HL-60 (cell line): ENCODE results near the gene SMIM28.
"Not testable (repeated sequence)": the region's sequence is repeated elsewhere in the genome, so short reads cannot be mapped to it uniquely, and the experiment has no call there.

Source experiments
- DNase-seq, 2 experiments: peaks; one replicate each; pipeline ENCODE4 v3.0.0-alpha.2; 2010 to 2020; ENCODE audit warnings: low read depth in 1 of 2, low spot score in 1 of 2
- H3K27ac ChIP-seq: fragments of 250-450 bp; sonication (Bioruptor Pico); replicated peaks from 2 replicates; pipeline ENCODE4 v1.5.1; 2020; ENCODE audit warnings: mild to moderate bottlenecking, moderate library complexity
- H3K27me3 ChIP-seq: fragments of 250-450 bp; sonication (Bioruptor Pico); 2 replicates; pipeline ENCODE4 v1.5.1; 2021; ENCODE audit warnings: mild to moderate bottlenecking, moderate library complexity; ENCODE audit not compliant: insufficient read depth, poor library complexity, severe bottlenecking
- H3K4me3 ChIP-seq: replicated peaks from 2 replicates; pipeline ENCODE4 v1.5.1; 2011; ENCODE audit warnings: mild to moderate bottlenecking, control low read depth, low read length; ENCODE audit not compliant: insufficient read depth
- GABPA ChIP-seq: IDR thresholded peaks from 2 replicates; pipeline ENCODE4 v1.6.1; 2012; ENCODE audit warnings: low read depth
- POLR2AphosphoS5 ChIP-seq: IDR thresholded peaks from 2 replicates; pipeline ENCODE4 v1.6.1; 2012; ENCODE audit warnings: low read depth
- SPI1 ChIP-seq: IDR thresholded peaks from 2 replicates; pipeline ENCODE4 v1.6.1; 2012; ENCODE audit warnings: low read depth, mild to moderate bottlenecking, borderline replicate concordance
- TF ChIP-seq, protein P1 (sequence below): IDR thresholded peaks from one replicate; pipeline ENCODE4 v1.5.1; 2011; ENCODE audit warnings: low read length, control low read depth, inconsistent platforms; ENCODE audit not compliant: insufficient read depth
- TF ChIP-seq, protein P2 (sequence below): IDR thresholded peaks from 2 replicates; pipeline ENCODE4 v1.6.1; 2012; ENCODE audit warnings: low read depth; ENCODE audit not compliant: insufficient replicate concordance

The SMIM28 gene

DNA sequence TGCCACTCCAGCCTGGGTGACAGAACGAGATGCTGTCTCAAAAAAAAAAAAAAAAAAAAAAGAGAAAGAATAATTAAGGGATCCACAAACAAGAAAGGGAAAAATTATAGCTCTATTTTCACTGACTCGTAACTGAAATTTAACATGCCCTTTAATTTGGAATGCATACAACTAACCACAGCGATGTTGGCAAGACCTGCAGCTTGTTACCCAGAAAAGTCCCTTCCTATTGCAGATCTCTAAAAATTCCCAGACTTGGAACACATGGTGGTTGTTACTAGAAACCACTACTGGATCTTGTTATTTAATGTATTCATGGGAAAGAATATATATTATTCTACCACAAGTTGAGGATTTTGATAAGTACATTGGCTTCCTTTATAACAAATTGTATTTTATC, 27.8 kb upstream of the SMIM28 start:
- Histone ChIP-seq H3K4me3 (no peak overlapping the region), H3K27me3 (peaks cover 2% of the 10 kb centered on the region), H3K27ac (no peak overlapping the region)
- TF ChIP-seq, protein P1, sequence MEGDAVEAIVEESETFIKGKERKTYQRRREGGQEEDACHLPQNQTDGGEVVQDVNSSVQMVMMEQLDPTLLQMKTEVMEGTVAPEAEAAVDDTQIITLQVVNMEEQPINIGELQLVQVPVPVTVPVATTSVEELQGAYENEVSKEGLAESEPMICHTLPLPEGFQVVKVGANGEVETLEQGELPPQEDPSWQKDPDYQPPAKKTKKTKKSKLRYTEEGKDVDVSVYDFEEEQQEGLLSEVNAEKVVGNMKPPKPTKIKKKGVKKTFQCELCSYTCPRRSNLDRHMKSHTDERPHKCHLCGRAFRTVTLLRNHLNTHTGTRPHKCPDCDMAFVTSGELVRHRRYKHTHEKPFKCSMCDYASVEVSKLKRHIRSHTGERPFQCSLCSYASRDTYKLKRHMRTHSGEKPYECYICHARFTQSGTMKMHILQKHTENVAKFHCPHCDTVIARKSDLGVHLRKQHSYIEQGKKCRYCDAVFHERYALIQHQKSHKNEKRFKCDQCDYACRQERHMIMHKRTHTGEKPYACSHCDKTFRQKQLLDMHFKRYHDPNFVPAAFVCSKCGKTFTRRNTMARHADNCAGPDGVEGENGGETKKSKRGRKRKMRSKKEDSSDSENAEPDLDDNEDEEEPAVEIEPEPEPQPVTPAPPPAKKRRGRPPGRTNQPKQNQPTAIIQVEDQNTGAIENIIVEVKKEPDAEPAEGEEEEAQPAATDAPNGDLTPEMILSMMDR, result no peak
- TF ChIP-seq, protein P2, sequence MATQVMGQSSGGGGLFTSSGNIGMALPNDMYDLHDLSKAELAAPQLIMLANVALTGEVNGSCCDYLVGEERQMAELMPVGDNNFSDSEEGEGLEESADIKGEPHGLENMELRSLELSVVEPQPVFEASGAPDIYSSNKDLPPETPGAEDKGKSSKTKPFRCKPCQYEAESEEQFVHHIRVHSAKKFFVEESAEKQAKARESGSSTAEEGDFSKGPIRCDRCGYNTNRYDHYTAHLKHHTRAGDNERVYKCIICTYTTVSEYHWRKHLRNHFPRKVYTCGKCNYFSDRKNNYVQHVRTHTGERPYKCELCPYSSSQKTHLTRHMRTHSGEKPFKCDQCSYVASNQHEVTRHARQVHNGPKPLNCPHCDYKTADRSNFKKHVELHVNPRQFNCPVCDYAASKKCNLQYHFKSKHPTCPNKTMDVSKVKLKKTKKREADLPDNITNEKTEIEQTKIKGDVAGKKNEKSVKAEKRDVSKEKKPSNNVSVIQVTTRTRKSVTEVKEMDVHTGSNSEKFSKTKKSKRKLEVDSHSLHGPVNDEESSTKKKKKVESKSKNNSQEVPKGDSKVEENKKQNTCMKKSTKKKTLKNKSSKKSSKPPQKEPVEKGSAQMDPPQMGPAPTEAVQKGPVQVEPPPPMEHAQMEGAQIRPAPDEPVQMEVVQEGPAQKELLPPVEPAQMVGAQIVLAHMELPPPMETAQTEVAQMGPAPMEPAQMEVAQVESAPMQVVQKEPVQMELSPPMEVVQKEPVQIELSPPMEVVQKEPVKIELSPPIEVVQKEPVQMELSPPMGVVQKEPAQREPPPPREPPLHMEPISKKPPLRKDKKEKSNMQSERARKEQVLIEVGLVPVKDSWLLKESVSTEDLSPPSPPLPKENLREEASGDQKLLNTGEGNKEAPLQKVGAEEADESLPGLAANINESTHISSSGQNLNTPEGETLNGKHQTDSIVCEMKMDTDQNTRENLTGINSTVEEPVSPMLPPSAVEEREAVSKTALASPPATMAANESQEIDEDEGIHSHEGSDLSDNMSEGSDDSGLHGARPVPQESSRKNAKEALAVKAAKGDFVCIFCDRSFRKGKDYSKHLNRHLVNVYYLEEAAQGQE, result no peak
- no peak for TF ChIP-seq SPI1
- TF ChIP-seq GABPA, result no peak
- no peak for TF ChIP-seq POLR2AphosphoS5
- no peak for DNase-seq

DNA sequence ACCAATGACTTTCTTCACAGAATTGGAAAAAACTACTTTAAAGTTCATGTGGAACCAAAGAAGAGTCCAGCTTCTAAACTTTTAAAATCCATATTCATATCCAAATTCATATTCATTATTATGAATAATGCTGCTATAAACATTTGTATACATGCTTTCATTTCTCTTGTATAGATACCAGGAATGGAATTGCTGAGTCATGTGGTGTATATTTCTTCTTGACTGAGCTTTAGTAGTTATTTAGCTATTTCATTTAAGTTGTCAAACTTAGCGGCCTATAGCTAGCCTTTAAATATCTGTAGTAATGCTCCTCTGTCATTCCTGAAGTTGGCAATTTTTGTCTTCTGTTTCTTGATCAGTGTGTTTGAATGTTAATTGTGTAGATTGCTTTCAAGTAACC, 19.8 kb upstream of the SMIM28 start:
- Histone ChIP-seq H3K27me3 (no peaks in the 10 kb centered on the region), H3K4me3 (no peak overlapping the region), H3K27ac (no peak overlapping the region)
- TF ChIP-seq GABPA, result no peak
- no peak for TF ChIP-seq POLR2AphosphoS5
- TF ChIP-seq, protein P2, result no peak
- TF ChIP-seq, protein P1, result no peak
- TF ChIP-seq SPI1, result no peak
- no peak for DNase-seq

DNA sequence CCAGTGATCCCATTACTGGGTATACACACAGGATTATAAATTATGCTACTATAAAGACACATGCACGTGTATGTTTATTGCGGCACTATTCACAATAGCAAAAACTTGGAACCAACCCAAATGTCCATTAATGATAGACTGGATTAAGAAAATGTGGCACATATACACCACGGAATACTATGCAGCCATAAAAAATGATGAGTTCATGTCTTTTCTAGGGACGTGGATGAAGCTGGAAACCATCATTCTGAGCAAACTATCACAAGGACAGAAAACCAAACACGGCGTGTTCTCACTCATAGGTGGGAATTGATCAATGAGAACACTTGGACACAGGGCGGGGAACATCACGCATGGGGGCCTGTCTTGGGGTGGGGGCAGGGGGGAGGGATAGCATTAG, 9.0 kb upstream of the SMIM28 start:
- not testable (repeated sequence) for DNase-seq, H3K4me3 ChIP-seq, H3K27ac ChIP-seq, H3K27me3 ChIP-seq

DNA sequence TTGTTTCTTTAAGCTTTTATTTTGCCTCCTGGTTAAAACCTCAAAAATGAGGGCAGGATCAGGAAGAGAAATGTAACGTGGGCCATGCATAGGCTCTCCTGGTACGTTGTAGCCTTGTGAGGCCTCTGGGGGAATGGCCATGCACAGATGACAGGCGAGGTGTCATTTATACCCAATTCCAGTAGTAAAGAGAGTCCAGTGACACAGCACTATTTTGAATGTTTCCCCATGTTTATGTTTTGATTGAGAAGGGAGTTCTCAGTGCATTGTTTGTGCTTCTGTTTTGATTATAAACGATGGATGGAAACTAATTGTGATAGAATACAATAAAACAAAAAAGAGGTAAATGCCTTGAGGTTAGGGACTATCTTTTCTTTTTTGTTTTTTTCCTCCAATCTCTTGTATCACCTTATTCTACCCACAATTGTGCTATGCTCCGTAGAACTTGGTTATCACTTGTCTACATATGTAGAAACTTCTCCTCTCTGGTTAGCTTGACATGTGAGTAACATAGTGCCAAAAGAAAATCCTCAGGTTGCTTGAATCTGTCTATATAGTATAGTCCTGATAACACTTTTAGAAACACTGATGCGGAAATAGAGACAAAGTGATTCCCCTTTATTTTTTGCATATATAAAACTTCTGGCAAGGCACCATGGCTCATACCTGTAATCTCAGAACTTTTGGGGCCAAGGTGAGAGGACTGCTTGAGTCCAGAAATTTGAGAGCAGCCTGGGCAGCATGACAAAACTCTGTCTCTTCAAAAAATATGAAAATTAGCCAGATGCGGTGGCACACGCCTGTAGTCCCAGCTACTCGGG, 6.9 kb upstream of the SMIM28 start:
- H3K27ac ChIP-seq, result no peak overlapping the region

More for the DNA sequence above, 6.9 kb upstream of the SMIM28 start:
- no peak overlapping the region for H3K4me3 ChIP-seq
- no peak for DNase-seq
- TF ChIP-seq GABPA, result no peak
- no peak for TF ChIP-seq SPI1
- no peak for TF ChIP-seq POLR2AphosphoS5
- TF ChIP-seq, protein P2, result no peak
- TF ChIP-seq, protein P1, result no peak
- H3K27me3 ChIP-seq, result peaks cover 3% of the 10 kb centered on the region
